Activated naive CD8-positive, alpha-beta T cell treated with anti-CD3 and anti-CD28 coated beads, Interleukin-2, amount 10 ng/mL, durations not matched to agents 7 days and 5 days (primary cell): ENCODE results near the gene ZFP30. TPM values are rescaled to one million over a fixed set of nuclear protein-coding genes. Genes with fewer than 3 reads are reported as not detected.

Experiments
- ATAC-seq: fragments of 150-1000 bp; cut with Tn5 transposase; one replicate; pipeline ENCODE4 v1.10.0; 2021; ENCODE audit warnings: low read depth, moderate library complexity
- POLR2A ChIA-PET: fragments of 350-600 bp; sonication (Branson Sonifier 250); formaldehyde crosslinking; loops from one replicate; lab custom pipeline; 2021; ENCODE audit warnings: antibody characterized with exemption; lab: Charles Lee
- DNase-seq: peaks from one replicate; pipeline ENCODE4 v3.0.0; 2021
- H3K27ac Mint-ChIP-seq: one replicate; pipeline ENCODE4 v1.8.0; 2022; ENCODE audit warnings: mild to moderate bottlenecking, mixed read lengths
- H3K27me3 Mint-ChIP-seq: one replicate; pipeline ENCODE4 v1.8.0; 2022; ENCODE audit warnings: mild to moderate bottlenecking, moderate library complexity, mixed read lengths
- H3K36me3 Mint-ChIP-seq: one replicate; pipeline ENCODE4 v1.8.0; 2021; ENCODE audit warnings: mild to moderate bottlenecking, mixed read lengths
- H3K4me1 Mint-ChIP-seq: one replicate; pipeline ENCODE4 v1.8.0; 2021; ENCODE audit warnings: mixed read lengths
- H3K4me3 Mint-ChIP-seq: one replicate; pipeline ENCODE4 v1.8.0; 2022; ENCODE audit warnings: mild to moderate bottlenecking, moderate library complexity, mixed read lengths
- H3K9me3 Mint-ChIP-seq: one replicate; pipeline ENCODE4 v1.8.0; 2021; ENCODE audit warnings: mixed read lengths
- total RNA-seq, 2 experiments: library from RNA; stranded (reverse); gene quantifications; one replicate each; pipeline ENCODE4 v1.2.3, GENCODE V29; 2021

Gene ZFP30
- total RNA-seq, 2 experiments from 2014 or later = 16.6 to 18.9 TPM

- ATAC-seq (no peak), DNase-seq (no peak)
- Mint-ChIP-seq H3K4me1 (no peaks in the 10 kb centered on the region), H3K27ac (no peak overlapping the region), H3K36me3 (peaks cover 51% of the 10 kb centered on the region), H3K4me3 (no peak overlapping the region), H3K9me3 (peaks cover 31% of the 10 kb centered on the region), H3K27me3 (no peaks in the 10 kb centered on the region)
- POLR2A ChIA-PET = interaction anchor here (0.6 kb wide), 1 partner anchor 942 kb away, joined by 3 read pairs; no protein-coding TSS in a partner anchor
These were observed 19.9 kb downstream of the ZFP30 start for GRCh38 chr19:37635076-37636056.

GRCh38 chr19:37594982-37595382 lies 60.3 kb downstream of the ZFP30 start:
- POLR2A ChIA-PET = interaction anchor here (0.6 to 2.3 kb wide), 18 partner anchors 18 to 1380 kb away, joined by 3 to 14 read pairs (median 4); partner anchors contain the start of genes ZFP30, ZNF146, ZNF345 and ZNF383
- peaks cover 14% of the 10 kb centered on the region for H3K4me1 Mint-ChIP-seq
- peak overlapping the region; percentile 96 for H3K27ac Mint-ChIP-seq
- peaks cover 27% of the 10 kb centered on the region for H3K36me3 Mint-ChIP-seq
- H3K9me3 Mint-ChIP-seq = peaks cover 22% of the 10 kb centered on the region
- ATAC-seq = peak; percentile 41
- H3K4me3 Mint-ChIP-seq = peak overlapping the region; percentile 92
- no peaks in the 10 kb centered on the region for H3K27me3 Mint-ChIP-seq
- peak; percentile 66 for DNase-seq

GRCh38 chr19:37594304-37594981 lies 60.8 kb downstream of the ZFP30 start, which contains the start of the genes ZNF540 and ZNF571:
Gene ZNF540 (plus strand): TSS chr19:37594876. CDS start chr19:37598448, 3,572 bp downstream.
Gene ZNF571 (minus strand): TSS chr19:37594792. CDS start chr19:37586676, 8,116 bp downstream.
- peaks cover 17% of the 10 kb centered on the region for H3K9me3 Mint-ChIP-seq
- POLR2A ChIA-PET = interaction anchor here (0.6 to 2.3 kb wide), 18 partner anchors 17 to 1380 kb away, joined by 3 to 14 read pairs (median 5); partner anchors contain the start of genes ZFP30, ZNF146, ZNF345 and ZNF383
- H3K36me3 Mint-ChIP-seq = peaks cover 26% of the 10 kb centered on the region
- peak within 1 kb of the TSS; percentile 92 for H3K4me3 Mint-ChIP-seq
- peak within 1 kb of the TSS; percentile 96 for H3K27ac Mint-ChIP-seq
- no peaks in the 10 kb centered on the region for H3K27me3 Mint-ChIP-seq
- DNase-seq = peak; percentile 86
- H3K4me1 Mint-ChIP-seq = peaks cover 14% of the 10 kb centered on the region
- peak; percentile 99 for ATAC-seq

- H3K27ac Mint-ChIP-seq = peak overlapping the region; percentile 96
- POLR2A ChIA-PET = interaction anchor here (0.6 to 2.3 kb wide), 14 partner anchors 17 to 1379 kb away, joined by 3 to 14 read pairs (median 6); partner anchors contain the start of genes ZFP30, ZNF146, ZNF345 and ZNF383
- H3K36me3 Mint-ChIP-seq = peaks cover 27% of the 10 kb centered on the region
- H3K27me3 Mint-ChIP-seq = no peaks in the 10 kb centered on the region
- ATAC-seq (no peak), DNase-seq (no peak)
- peak overlapping the region; percentile 92 for H3K4me3 Mint-ChIP-seq
- H3K9me3 Mint-ChIP-seq = peaks cover 17% of the 10 kb centered on the region
- peaks cover 14% of the 10 kb centered on the region for H3K4me1 Mint-ChIP-seq
These were observed 61.3 kb downstream of the ZFP30 start for GRCh38 chr19:37593996-37594303.

GRCh38 chr19:37583340-37583739 lies 71.9 kb downstream of the ZFP30 start:
- peaks cover 42% of the 10 kb centered on the region for H3K36me3 Mint-ChIP-seq
- no peaks in the 10 kb centered on the region for H3K4me1 Mint-ChIP-seq
- no peaks in the 10 kb centered on the region for H3K27me3 Mint-ChIP-seq
- H3K27ac Mint-ChIP-seq = no peak overlapping the region
- no peak overlapping the region for H3K4me3 Mint-ChIP-seq
- H3K9me3 Mint-ChIP-seq = peaks cover 29% of the 10 kb centered on the region
- no peak for ATAC-seq
- no peak for DNase-seq
- POLR2A ChIA-PET = no interaction called here

- Mint-ChIP-seq H3K4me3 (no peak overlapping the region), H3K27ac (no peak overlapping the region), H3K27me3 (no peaks in the 10 kb centered on the region), H3K9me3 (peaks cover 39% of the 10 kb centered on the region), H3K4me1 (no peaks in the 10 kb centered on the region), H3K36me3 (peaks cover 45% of the 10 kb centered on the region)
- ATAC-seq (no peak), DNase-seq (no peak)
- POLR2A ChIA-PET = no interaction called here
These were observed 83.1 kb downstream of the ZFP30 start for GRCh38 chr19:37572203-37572602.

- H3K27ac Mint-ChIP-seq = no peak overlapping the region
- no peaks in the 10 kb centered on the region for H3K27me3 Mint-ChIP-seq
- no peaks in the 10 kb centered on the region for H3K4me1 Mint-ChIP-seq
- ATAC-seq (no peak), DNase-seq (no peak)
- H3K9me3 Mint-ChIP-seq = peaks cover 46% of the 10 kb centered on the region
- peaks cover 39% of the 10 kb centered on the region for H3K36me3 Mint-ChIP-seq
- POLR2A ChIA-PET = no interaction called here
- no peak overlapping the region for H3K4me3 Mint-ChIP-seq
These were observed 89.9 kb downstream of the ZFP30 start for GRCh38 chr19:37565370-37565669.

- ATAC-seq = no peak
- POLR2A ChIA-PET = no interaction called here
- no peak overlapping the region for H3K27ac Mint-ChIP-seq
- peaks cover 44% of the 10 kb centered on the region for H3K9me3 Mint-ChIP-seq
- no peaks in the 10 kb centered on the region for H3K4me1 Mint-ChIP-seq
- H3K27me3 Mint-ChIP-seq = no peaks in the 10 kb centered on the region
- no peak for DNase-seq
- H3K36me3 Mint-ChIP-seq = peaks cover 36% of the 10 kb centered on the region
- no peak overlapping the region for H3K4me3 Mint-ChIP-seq
These were observed 90.5 kb downstream of the ZFP30 start for GRCh38 chr19:37564624-37565369.

Other genes starting within 250 kb of the ZFP30 start
- 10 to 100 TPM; 12.8 to 12.9 TPM for gene ZNF569, start 188.0 kb downstream of the ZFP30 start, total RNA-seq
- 1 to 10 TPM; 7.6 to 9.2 TPM for gene ZNF570, start 186.1 kb downstream of the ZFP30 start, total RNA-seq
- gene ZNF793, start 148.5 kb downstream of the ZFP30 start, total RNA-seq = 10 to 100 TPM; 10.6 to 11.1 TPM
- 1 to 10 TPM; 5.5 to 5.9 TPM for gene ZNF571, start 60.7 kb downstream of the ZFP30 start, total RNA-seq
- 1 to 10 TPM; 7.7 to 8.2 TPM for gene ZNF540, start 60.6 kb downstream of the ZFP30 start, total RNA-seq
- gene ZNF607, start 64.3 kb upstream of the ZFP30 start, total RNA-seq = 10 to 100 TPM; 10.8 to 12.8 TPM
- gene ZNF573, start 124.1 kb upstream of the ZFP30 start, total RNA-seq = 10 to 100 TPM; 13.9 to 14.0 TPM